Neural crest cell (in vitro differentiated cells): ENCODE results near the gene FOXB1. TPM values are rescaled to one million over a fixed set of nuclear protein-coding genes. Genes with fewer than 3 reads are reported as not detected.

Experiments
- DNase-seq: peaks from one replicate; pipeline ENCODE4 v3.0.0; 2021; ENCODE audit warnings: low read depth, mixed read lengths, low spot score
- H3K27ac Mint-ChIP-seq: one replicate; pipeline ENCODE4 v1.8.0; 2021; ENCODE audit warnings: mild to moderate bottlenecking, mixed read lengths; ENCODE audit not compliant: unreplicated experiment
- H3K27me3 Mint-ChIP-seq: 2 replicates; pipeline ENCODE4 v1.8.0; 2021; ENCODE audit warnings: low read depth, mild to moderate bottlenecking, mixed read lengths
- H3K36me3 Mint-ChIP-seq: 2 replicates; pipeline ENCODE4 v1.8.0; 2021; ENCODE audit warnings: low read depth, mild to moderate bottlenecking, mixed read lengths
- H3K4me1 Mint-ChIP-seq: 2 replicates; pipeline ENCODE4 v1.8.0; 2021; ENCODE audit warnings: mixed read lengths
- H3K4me3 Mint-ChIP-seq: one replicate; pipeline ENCODE4 v1.8.0; 2021; ENCODE audit warnings: mild to moderate bottlenecking, mixed read lengths
- H3K9me3 Mint-ChIP-seq: 2 replicates; pipeline ENCODE4 v1.8.0; 2021; ENCODE audit warnings: mixed read lengths
- CTCF ChIP-seq: fragments of 200-600 bp; sonication (generic); conservative IDR thresholded peaks from 2 replicates; pipeline ENCODE4 v1.5.0; 2021; ENCODE audit warnings: antibody characterized with exemption, mild to moderate bottlenecking
- total RNA-seq: library from RNA; stranded (reverse); gene quantifications from 2 replicates; pipeline ENCODE4 v1.2.1, GENCODE V29; 2021

Gene FOXB1
- total RNA-seq, 1 donor from 2014 or later = 6.1 TPM

DNA sequence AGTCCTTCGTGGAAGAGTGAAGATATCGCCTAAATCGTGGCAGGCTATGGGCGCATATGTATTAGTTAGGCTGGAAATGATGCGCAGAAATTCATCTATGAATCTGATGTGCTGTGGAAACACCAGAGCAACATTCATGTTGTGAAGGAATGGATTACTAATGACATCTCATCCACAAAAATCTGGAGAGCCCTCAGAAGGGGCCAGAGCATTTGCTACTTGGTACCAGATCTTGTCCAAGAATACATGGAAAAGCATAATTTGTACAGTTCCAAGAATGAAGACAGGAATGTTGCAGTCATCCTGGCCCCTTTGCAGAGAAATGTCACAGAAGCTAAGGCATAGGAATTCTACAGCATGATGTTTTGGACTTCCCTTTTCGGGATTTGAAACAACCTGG, 38.4 kb upstream of the FOXB1 start:
- Mint-ChIP-seq H3K9me3 (peaks cover 14% of the 10 kb centered on the region), H3K4me1 (no peaks in the 10 kb centered on the region), H3K27me3 (no peaks in the 10 kb centered on the region), H3K27ac (no peak overlapping the region), H3K36me3 (peaks cover 9% of the 10 kb centered on the region), H3K4me3 (no peak overlapping the region)
- TF ChIP-seq CTCF = no peak
- no peak for DNase-seq

DNA sequence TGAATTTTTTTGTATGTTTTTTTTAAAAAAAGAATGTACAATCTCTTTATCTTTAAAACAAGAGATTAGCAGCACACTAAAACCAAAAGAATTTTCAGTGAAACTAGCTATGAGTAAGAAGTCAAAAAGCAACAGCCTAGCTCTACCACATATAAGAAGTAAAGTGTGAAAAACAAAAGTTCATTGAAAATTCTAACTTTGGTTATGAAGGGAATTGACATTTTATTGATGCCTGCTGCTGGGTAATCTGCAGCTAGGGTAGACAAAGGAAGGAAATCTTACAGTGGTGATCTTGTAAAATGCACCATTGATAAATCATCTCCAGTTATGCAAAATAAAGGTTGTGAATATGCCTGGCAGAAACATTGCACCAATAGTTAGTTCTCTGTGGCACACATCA, 37.8 kb upstream of the FOXB1 start:
- Mint-ChIP-seq H3K36me3 (peaks cover 9% of the 10 kb centered on the region), H3K9me3 (peaks cover 12% of the 10 kb centered on the region), H3K4me3 (no peak overlapping the region), H3K4me1 (no peaks in the 10 kb centered on the region), H3K27ac (no peak overlapping the region), H3K27me3 (no peaks in the 10 kb centered on the region)
- no peak for TF ChIP-seq CTCF
- DNase-seq = no peak

- DNase-seq = no peak
- Mint-ChIP-seq H3K4me1 (no peaks in the 10 kb centered on the region), H3K36me3 (peaks cover 5% of the 10 kb centered on the region), H3K9me3 (peaks cover 4% of the 10 kb centered on the region), H3K27me3 (no peaks in the 10 kb centered on the region), H3K27ac (no peak overlapping the region), H3K4me3 (no peak overlapping the region)
- TF ChIP-seq CTCF = no peak
These were observed 35.8 kb upstream of the FOXB1 start for GRCh38 chr15:59968314-59968713.

- Mint-ChIP-seq H3K9me3 (peaks cover 3% of the 10 kb centered on the region), H3K36me3 (peaks cover 5% of the 10 kb centered on the region), H3K4me3 (no peak overlapping the region), H3K27me3 (no peaks in the 10 kb centered on the region), H3K27ac (no peak overlapping the region), H3K4me1 (no peaks in the 10 kb centered on the region)
- no peak for DNase-seq
- TF ChIP-seq CTCF = no peak
These were observed 31.9 kb upstream of the FOXB1 start for GRCh38 chr15:59972241-59972640.

DNA sequence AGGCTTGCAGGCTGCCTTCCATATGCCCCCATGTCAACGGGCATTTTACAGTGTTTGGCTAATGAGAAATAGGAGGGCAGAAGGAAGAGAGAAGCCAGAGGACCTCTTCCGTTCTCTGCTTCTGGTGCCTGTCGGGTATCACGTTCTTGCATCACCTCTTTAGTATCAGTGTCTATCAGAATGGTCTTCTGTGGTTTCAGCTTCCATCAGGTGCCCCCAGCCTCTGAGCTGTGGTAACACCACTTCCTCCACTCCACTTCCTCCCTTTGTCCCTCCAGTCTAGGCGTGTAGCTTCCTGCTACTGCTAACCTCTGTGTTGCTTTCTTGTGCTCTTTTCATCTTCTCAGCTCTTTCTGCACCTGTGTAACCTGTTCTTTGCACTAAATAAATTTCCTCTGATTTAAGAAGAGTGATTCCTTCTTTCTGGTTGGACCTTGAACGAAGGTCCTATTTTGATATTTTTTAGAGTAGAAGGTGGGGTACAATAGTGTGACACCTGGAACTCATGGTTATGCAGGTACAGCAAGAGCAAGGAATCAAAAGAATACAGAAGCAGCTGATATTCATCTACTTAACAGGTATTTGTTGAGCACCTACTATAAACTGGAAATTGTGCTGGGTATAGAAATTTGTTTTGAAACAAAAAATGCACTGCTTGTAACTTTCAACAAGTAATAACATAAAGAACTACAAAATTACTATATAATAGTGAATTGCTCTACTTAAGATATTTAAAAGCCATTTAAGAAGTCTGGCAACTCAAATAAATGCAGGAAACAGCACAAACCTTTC, 27.4 kb upstream of the FOXB1 start:
- Mint-ChIP-seq H3K4me1 (no peaks in the 10 kb centered on the region), H3K27me3 (no peaks in the 10 kb centered on the region), H3K27ac (no peak overlapping the region), H3K36me3 (peaks cover 3% of the 10 kb centered on the region), H3K4me3 (no peak overlapping the region), H3K9me3 (peaks cover 2% of the 10 kb centered on the region)
- no peak for DNase-seq
- no peak for TF ChIP-seq CTCF
